Activated CD4-positive, CD25-positive, alpha-beta regulatory T cell treated with anti-CD3 and anti-CD28 coated beads, Interleukin-2, amount 50 U/mL, for 72 hours (primary cell): ENCODE data around the gene CASP2.
"Not testable (repeated sequence)": the region's sequence is repeated elsewhere in the genome, so short reads cannot be mapped to it uniquely, and the experiment has no call there.

Experiments used
- DNase-seq: peaks from one replicate; pipeline ENCODE4 v3.0.0; 2021

The CASP2 gene

GRCh38 chr7:143265017-143265693, 23.0 kb upstream of the CASP2 start:
- DNase-seq: no peak

DNA sequence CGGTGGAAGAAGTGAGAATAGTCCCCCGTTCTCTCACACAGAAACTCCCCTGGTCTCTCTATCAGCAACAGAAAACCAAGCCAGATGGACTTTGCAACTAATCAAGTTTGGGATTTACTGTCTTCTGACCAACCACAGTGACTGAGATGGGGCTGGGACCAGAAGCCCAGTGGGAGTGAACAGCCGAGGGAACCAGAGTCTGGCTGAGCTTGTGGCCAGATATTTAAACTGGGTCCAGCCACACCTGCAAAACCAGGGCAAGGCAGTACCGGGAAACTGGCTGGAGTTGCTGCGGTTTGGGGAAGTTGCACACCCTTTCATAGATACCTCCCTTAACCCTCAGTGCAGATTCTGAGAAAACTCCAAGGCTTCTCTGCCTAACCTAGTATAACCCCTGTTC, 18.9 kb upstream of the CASP2 start:
- no peak for DNase-seq

DNA sequence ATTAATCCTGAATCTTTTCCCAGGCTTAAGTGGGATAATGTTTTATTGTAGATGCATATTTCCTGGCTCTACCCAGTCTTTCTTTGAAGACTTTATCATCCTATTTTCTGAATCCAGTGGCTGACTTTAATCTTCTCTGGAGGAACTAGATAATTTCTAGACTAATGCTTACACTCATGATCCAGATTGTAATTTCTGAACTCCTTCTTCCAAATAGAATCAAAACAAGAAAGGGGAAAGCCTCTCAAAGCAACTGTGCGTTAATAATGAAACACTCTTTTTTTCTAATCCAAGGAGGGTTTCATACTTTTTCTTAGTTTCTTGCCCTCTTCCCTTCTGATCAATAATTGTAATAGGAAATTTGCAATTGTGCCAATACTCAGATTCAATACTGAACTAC, 16.9 kb upstream of the CASP2 start:
- no peak for DNase-seq

GRCh38 chr7:143272871-143273270, 15.3 kb upstream of the CASP2 start:
- DNase-seq: no peak

DNA sequence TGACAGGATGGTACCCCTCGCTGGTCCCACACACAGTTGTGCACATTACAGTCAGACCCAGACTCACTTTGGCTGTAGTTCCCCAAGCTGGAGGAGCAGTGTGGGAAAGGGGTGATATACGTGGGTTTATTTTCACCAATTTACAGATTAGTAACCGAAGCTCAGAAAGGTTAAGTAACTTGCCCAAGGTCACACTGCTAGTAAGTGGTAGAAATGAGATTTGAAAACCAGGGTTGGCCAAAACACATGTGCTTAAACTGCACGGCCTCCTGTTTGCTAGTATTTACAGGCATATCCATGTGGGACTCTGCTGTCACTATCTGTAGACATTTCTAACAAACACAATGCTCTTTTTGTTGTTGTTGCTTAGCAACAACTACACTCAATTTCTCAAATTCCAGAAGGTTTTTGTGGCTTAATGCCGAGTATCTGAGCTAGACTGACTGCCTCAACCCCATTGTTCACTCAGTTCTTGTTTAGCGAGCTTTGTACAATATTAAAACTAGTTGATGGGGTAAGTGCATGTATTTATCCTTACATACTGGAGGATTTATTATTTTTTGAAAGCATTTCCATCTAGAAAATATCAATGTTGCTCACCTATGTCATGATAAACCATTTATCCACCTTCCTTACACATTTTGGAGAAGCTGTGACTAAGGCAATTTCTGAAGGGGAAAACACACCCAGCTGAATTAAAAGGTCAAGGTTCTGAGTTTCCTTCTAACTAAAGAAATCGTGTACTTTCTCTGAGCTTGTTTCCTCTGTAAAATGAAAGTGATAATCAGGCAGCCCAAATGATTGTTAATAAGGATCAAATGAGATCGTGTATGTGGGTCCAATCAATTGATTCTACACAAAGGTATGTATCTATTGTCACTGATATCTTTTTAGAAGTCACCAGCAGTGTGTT, 8.7 kb upstream of the CASP2 start:
- no peak for DNase-seq

DNA sequence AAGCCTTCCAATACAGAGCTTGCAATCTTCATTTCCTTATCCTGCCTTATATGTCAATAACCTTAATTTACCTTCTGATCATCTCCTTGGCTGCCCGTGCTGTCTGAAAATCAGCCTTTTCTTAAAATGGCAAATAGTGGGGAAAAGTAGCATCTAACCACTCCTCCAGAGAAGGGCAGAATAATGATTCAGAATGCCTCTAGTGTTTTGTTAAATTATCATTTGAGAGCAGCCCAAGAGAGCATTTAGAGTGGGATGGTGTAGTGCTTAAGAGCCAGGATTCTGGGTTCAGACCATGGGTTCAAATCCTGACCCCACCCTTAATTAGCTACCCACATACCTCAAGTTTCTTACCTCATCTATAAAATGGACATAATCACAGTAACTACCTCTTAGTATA, 8.0 kb upstream of the CASP2 start:
- DNase-seq: no peak

DNA sequence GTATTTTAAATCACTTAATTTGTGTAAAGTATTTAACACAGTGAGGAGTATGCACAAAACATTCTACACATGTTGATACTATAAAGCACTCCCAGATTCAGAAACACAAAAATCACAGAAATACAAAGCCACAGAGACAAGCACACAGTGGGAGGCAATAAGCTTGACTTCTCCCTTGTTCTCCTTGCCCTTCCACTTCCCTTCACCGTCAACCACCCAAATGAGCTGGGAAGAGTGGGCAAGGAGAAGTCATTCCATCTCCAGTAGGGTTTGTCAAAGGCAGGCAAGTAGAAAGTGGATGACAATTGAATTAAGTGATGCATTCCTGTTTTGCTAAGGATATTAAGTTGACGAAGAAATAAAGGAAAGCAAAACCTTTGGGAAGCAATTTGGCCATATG, 7.6 kb upstream of the CASP2 start:
- DNase-seq: no peak

GRCh38 chr7:143281529-143281928, 6.6 kb upstream of the CASP2 start:
- no peak for DNase-seq

GRCh38 chr7:143282124-143282523, 6.0 kb upstream of the CASP2 start:
- no peak for DNase-seq

DNA sequence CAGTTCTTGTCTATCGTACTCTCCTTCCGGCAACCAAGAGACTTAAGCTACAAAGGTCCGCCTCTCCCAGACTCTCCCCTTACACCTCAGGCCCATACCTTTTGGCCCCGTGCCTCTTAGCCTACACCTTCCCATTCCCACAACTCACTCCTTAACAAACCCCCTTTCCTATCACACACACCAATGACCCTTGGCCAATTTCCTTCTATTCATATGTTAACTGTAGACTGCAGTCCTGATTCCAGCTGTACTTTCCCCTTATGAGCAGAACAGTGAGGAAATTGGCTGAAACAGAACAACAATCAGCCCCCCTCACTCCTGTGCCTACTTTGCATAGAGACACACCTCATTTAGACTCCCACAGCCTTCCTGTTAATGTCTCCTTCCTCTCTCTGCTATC, 4.8 kb upstream of the CASP2 start:
- no peak for DNase-seq

GRCh38 chr7:143284591-143285469, 3.3 kb upstream of the CASP2 start, which contains the start of gene TMEM139:
Gene TMEM139 (plus strand): TSS chr7:143284958. CDS start chr7:143285958, 1,000 bp downstream.
- no peak for DNase-seq

- no peak for DNase-seq
Measured at GRCh38 chr7:143285470-143285778, 2.7 kb upstream of the CASP2 start.

- DNase-seq: no peak
Measured at GRCh38 chr7:143285806-143286521, 2.2 kb upstream of the CASP2 start.

DNA sequence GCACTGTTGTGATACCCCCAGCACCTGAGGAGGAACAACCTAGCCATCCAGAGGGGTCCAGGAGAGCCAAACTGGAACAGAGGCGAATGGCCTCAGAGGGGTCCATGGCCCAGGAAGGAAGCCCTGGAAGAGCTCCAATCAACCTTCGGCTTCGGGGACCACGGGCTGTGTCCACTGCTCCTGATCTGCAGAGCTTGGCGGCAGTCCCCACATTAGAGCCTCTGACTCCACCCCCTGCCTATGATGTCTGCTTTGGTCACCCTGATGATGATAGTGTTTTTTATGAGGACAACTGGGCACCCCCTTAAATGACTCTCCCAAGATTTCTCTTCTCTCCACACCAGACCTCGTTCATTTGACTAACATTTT, 1.6 kb upstream of the CASP2 start:
- no peak for DNase-seq

GRCh38 chr7:143287339-143287934, 714 bp upstream of the CASP2 start:
- no peak for DNase-seq

- no peak for DNase-seq
Measured at GRCh38 chr7:143288836-143289235, 685 bp downstream of the CASP2 start.

- DNase-seq: no peak
Measured at GRCh38 chr7:143289421-143289820, 1.3 kb downstream of the CASP2 start.

DNA sequence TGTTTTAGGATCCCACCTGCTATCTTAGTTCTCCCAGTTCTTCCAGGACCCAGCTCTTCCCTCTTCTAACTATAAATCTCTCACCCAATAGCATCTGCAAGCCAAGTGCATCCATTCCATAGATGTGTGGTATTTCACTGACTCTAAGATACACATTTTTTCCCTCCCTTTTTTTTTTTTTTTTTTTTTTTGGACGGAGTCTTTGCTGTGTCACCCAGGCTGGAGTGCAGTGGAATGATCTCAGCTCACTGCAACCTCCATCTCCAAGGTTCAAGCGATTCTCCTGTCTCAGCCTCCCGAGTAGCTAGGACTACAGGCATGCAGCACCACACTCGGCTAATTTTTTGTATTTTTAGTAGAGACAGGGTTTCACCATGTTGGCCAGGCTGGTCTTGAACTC, 1.7 kb downstream of the CASP2 start:
- DNase-seq: not testable (repeated sequence)

GRCh38 chr7:143290293-143290692, 2.1 kb downstream of the CASP2 start:
- DNase-seq: no peak

DNA sequence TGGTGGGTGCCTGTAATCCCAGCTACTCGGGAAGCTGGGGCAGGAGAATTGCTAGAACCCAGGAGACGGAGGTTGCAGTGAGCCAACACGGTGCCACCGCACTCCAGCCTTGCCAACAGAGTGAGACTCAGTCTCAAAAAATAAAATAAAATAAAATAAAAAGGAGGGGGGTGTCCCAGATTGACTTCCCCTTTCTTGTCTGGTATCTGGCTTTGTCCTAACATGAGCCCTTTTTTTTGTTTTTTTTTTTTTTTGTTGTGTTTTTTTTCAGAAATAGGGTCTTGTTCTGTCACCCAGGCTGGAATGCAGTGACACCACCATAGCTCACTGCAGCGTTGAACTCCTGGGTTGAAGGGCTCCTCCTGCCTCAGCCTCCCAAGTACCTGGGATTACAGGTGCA, 4.7 kb downstream of the CASP2 start:
- DNase-seq: no peak

DNA sequence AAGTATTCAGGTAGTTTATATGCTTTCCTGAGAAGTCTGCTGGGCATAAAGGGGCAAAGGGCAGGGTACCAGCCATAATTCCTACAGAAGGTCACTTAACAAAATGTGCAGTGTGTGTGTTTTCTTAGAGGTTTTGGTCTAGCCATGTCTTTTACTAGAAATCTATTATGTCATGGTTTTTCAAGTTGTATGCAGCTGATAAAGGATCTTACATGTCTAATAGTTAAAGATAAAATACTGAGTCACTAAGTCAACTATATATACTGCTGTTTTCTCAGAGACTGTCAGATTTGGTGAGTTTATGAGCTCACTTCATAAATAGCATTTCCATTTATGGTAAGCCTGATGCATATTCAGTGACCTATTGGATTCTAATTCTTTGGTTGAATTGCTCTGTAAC, 7.7 kb downstream of the CASP2 start:
- no peak for DNase-seq

DNA sequence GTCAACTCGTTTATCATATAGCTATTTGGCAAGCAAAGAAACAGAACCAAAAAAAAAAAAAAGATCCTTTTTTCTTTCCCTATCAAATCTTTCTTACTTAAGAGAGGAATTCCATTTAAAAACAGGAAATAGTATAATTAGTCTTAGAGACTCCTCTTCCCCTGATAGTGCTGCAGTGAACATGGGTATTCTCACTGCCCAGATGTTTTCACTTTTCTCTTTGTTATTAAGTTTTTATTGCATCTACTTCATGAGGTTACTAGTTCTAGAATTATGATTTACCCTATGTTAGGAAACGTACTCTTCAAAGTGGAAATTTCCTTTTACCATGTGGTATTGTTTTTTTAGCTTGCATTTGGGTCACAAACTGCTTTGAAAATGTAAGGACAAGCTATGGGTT, 8.5 kb downstream of the CASP2 start:
- no peak for DNase-seq
